ENCODE measurements around the gene MCM10. TPM values are rescaled to one million over a fixed set of nuclear protein-coding genes. Genes with fewer than 3 reads are reported as not detected.

Gene MCM10
- total and polyA plus RNA-seq, 2 of the 4 experiments (the other 2 are of a cell fraction): 5.4 to 11.8 TPM

GRCh38 chr10:13113544-13113943 lies 47.8 kb upstream of the MCM10 start:
- no peak overlapping the region for H3K4me2 ChIP-seq (ENCODE audit: low read depth, low read length)
- peaks cover 3% of the 10 kb centered on the region; the same call in 1 of the 2 replicates for H3K4me1 ChIP-seq (ENCODE audit: control insufficient read depth, insufficient read depth, low read length)
- DNase-seq (no peak), ATAC-seq (ENCODE audit: low read depth) (no peak)
- H3K27me3 ChIP-seq (ENCODE audit: control insufficient read depth, insufficient read depth, low read length): no peaks in the 10 kb centered on the region
- no peak overlapping the region for H4K5ac ChIP-seq (ENCODE audit: low read depth, low read length)
- H3K23ac ChIP-seq (ENCODE audit: low read depth, low read length): no peak overlapping the region
- H4K91ac ChIP-seq (ENCODE audit: insufficient read depth, low read depth, low read length): no peak overlapping the region
- peaks cover 56% of the 10 kb centered on the region for H3K36me3 ChIP-seq (ENCODE audit: control insufficient read depth, insufficient read depth, low read length)
- H3K14ac ChIP-seq (replicated peaks; ENCODE audit: low read depth, low read length): no peak overlapping the region
- no TSS peak for BruUV-seq (replicated peaks)
- in situ Hi-C loops (cut with MboI; ENCODE audit: low sequenced_read_pairs): no loop called here
- 60% methylated on average over 1 of the region's 6 CpGs; no CpG with 5 or more reads in 1 of the 2 experiments for WGBS, 2 experiments (ENCODE audit: extremely low coverage in 2 of 2, insufficient read length in 1 of 2)
- H2BK20ac ChIP-seq (ENCODE audit: low read depth, low read length): no peak overlapping the region
- no peak overlapping the region for H3K9ac ChIP-seq (ENCODE audit: low read depth, low read length)
- intact Hi-C loops (cut with micrococcal nuclease): no loop called here
- H2AK9ac ChIP-seq (replicated peaks; ENCODE audit: low read depth, low read length, poor library complexity): no peak overlapping the region
- ChIA-PET POLR2A (ENCODE audit: unreplicated experiment) (no interaction called here), CTCF (no interaction called here)
- H2AK5ac ChIP-seq (ENCODE audit: low read depth, low read length): no peak overlapping the region
- no peak overlapping the region for H2BK5ac ChIP-seq (ENCODE audit: low read depth, low read length, poor library complexity, severe bottlenecking)
- dilution Hi-C loops (cut with HindIII; ENCODE audit: low sequenced_read_pairs, unreplicated experiment): no loop called here
- no peak overlapping the region for H2BK120ac ChIP-seq (ENCODE audit: low read depth, low read length)
- no peak for TF ChIP-seq CEBPB (IDR thresholded peaks at IDR 0.05; ENCODE audit: low read depth, low read length)
- TF ChIP-seq CTCF (conservative IDR thresholded peaks at IDR 0.05; ENCODE audit: low read depth, low read length): no peak
- TF ChIP-seq FOS (IDR thresholded peaks at IDR 0.05; ENCODE audit: low read depth, low read length): no peak
- no peak for TF ChIP-seq MAFK (IDR thresholded peaks at IDR 0.05; ENCODE audit: low read depth, low read length)
- no peak for TF ChIP-seq RFX5 (IDR thresholded peaks at IDR 0.05; ENCODE audit: low read depth, low read length)
- no peak for TF ChIP-seq CHD1 (IDR thresholded peaks at IDR 0.05; ENCODE audit: low read depth, low read length)
- no peak for TF ChIP-seq NFE2L2 (IDR thresholded peaks at IDR 0.05; ENCODE audit: low read depth, low read length)
- TF ChIP-seq BHLHE40 (IDR thresholded peaks at IDR 0.05; ENCODE audit: low read depth, low read length): no peak
- no peak for TF ChIP-seq POLR2A (IDR thresholded peaks at IDR 0.05; ENCODE audit: low read depth, low read length)
- no peak for TF ChIP-seq MXI1 (IDR thresholded peaks at IDR 0.05; ENCODE audit: borderline replicate concordance, low read depth, low read length)
- TF ChIP-seq USF2 (IDR thresholded peaks at IDR 0.05; ENCODE audit: low read depth, low read length): no peak
- TF ChIP-seq RAD21 (IDR thresholded peaks at IDR 0.05; ENCODE audit: low read length): no peak
- no peak for TF ChIP-seq SMC3 (IDR thresholded peaks at IDR 0.05; ENCODE audit: low read depth, low read length)
- TF ChIP-seq MAZ (IDR thresholded peaks at IDR 0.05; ENCODE audit: borderline replicate concordance, low read depth, low read length): no peak
- TF ChIP-seq ELK1 (IDR thresholded peaks at IDR 0.05; ENCODE audit: borderline replicate concordance, low read depth, low read length): no peak
- no peak for TF ChIP-seq RCOR1 (IDR thresholded peaks at IDR 0.05; ENCODE audit: insufficient replicate concordance, low read length)
- H3K79me1 ChIP-seq (ENCODE audit: low read depth in 1 of 2, low read length in 2 of 2): peaks cover 23 to 26% of the 10 kb centered on the region in 2 experiments
- no peak overlapping the region for H3K27ac ChIP-seq (ENCODE audit: insufficient read depth, low read length)
- H4K8ac ChIP-seq (ENCODE audit: low read depth in 2 of 2, low read length in 2 of 2): no peak overlapping the region
- no peak overlapping the region for H2AFZ ChIP-seq (replicated peaks; ENCODE audit: low read length, poor library complexity)
- no peak overlapping the region for H2BK15ac ChIP-seq (ENCODE audit: low read depth, low read length)
- no peak overlapping the region for H3K4ac ChIP-seq (ENCODE audit: low read depth, low read length)
- no peaks in the 10 kb centered on the region for H3K9me3 ChIP-seq (ENCODE audit: control insufficient read depth, insufficient read depth, low read length)
- H3K18ac ChIP-seq (ENCODE audit: low read depth, low read length): no peak overlapping the region
- H4K20me1 ChIP-seq (ENCODE audit: insufficient read depth, low read length): no peaks in the 10 kb centered on the region; the same call in 1 of the 2 replicates
- no peak overlapping the region for H3K56ac ChIP-seq (ENCODE audit: extremely low read depth, insufficient read depth, low read length)
- H3K4me3 ChIP-seq (ENCODE audit: insufficient read depth, low read depth, low read length): no peak overlapping the region
- H3K9me1 ChIP-seq (ENCODE audit: insufficient read depth, low read length): 0 out of 2 replicates have a peak, but pooled peaks cover 2% of the 10 kb centered on the region

Data from IMR-90 (cell line).